Measurements from ENCODE around the gene THAP11. TPM values are rescaled to one million over a fixed set of nuclear protein-coding genes. Genes with fewer than 3 reads are reported as not detected.
"Not testable (repeated sequence)": the region's sequence is repeated elsewhere in the genome, so short reads cannot be mapped to it uniquely, and the experiment has no call there.

The THAP11 gene
- total RNA-seq, 1 experiment from 2014 or later = 46.5 TPM

DNA sequence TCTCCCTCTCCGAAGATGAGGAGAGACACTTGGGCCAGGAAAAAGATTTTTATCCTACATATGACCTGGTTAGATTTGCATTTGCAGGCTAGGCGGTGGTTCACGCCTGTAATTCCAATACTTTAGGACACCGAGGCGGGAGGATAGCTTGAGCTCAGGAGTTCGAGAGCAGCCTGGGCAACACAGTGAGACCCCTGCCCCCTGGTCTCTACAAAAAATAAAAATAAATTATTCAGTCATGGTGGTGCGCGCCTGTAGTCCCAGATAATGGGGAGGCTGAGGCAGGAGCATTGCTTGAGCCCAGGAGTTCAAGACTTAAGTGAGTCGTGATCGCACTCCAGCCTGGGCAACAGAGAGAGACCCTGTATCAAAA lies 7.9 kb upstream of the THAP11 start:
- TF ChIP-seq IRF2 (CRISPR knock-in tag; IDR thresholded peaks at IDR 0.05; ENCODE audit: borderline replicate concordance, low read depth) (no peak), GTF2I (CRISPR knock-in tag; conservative IDR thresholded peaks at IDR 0.05) (0 out of 2 replicates have a peak, but pooled peaks have one; percentile 23), ZNF121 (CRISPR knock-in tag; IDR thresholded peaks at IDR 0.05) (peak; percentile 97)
- DNase-seq (ENCODE audit: low spot score) (no peak), ATAC-seq (no peak)
- H3K4me1 Mint-ChIP-seq = peaks cover 9% of the 10 kb centered on the region
- CTCF ChIA-PET = interaction anchor here (0.6 to 4.1 kb wide), 12 partner anchors 9 to 430 kb away, joined by 3 to 62 read pairs (median 4); partner anchors contain the start of gene SLC7A6
- peak overlapping the region; percentile 80 for H3K4me3 Mint-ChIP-seq
- H3K36me3 Mint-ChIP-seq = peaks cover 12% of the 10 kb centered on the region
- POLR2A ChIA-PET = interaction anchor here (0.5 to 2.6 kb wide), 3 partner anchors 11 to 18 kb away, joined by 5 to 9 read pairs (median 6); partner anchors contain the start of gene NUTF2
- H3K9me3 Mint-ChIP-seq = no peaks in the 10 kb centered on the region
- H3K27ac Mint-ChIP-seq = no peak overlapping the region
- no peaks in the 10 kb centered on the region; the same call in 1 of the 2 replicates for H3K27me3 Mint-ChIP-seq (ENCODE audit: low read depth)

DNA sequence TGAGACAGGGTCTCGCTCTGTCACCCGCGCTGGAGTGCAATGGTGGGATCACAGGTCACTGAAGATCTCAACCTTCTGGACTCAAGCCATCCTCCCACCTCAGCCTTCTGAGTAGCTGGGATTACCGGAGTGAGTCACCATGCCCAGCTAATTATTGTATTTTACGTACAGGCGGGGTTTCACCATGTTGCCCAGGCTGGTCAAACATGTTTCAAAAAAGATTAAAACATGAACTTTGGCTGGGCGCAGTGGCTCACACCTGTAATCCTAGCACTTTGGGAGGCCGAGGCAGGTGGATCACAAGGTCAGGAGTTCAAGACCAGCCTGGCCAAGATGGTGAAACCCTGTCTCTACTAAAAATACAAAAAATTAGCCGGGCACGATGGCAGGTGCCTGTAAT lies 4.9 kb upstream of the THAP11 start:
- CTCF ChIA-PET = interaction anchor here (0.6 to 2.6 kb wide), 4 partner anchors 9 to 528 kb away, joined by 3 to 5 read pairs (median 4); partner anchors contain the start of gene NUTF2
- H3K36me3 Mint-ChIP-seq; DNase-seq (ENCODE audit: low spot score); H3K27ac Mint-ChIP-seq; H3K27me3 Mint-ChIP-seq (ENCODE audit: low read depth); H3K4me3 Mint-ChIP-seq; H3K9me3 Mint-ChIP-seq; ATAC-seq; POLR2A ChIA-PET: not testable (repeated sequence)
- H3K4me1 Mint-ChIP-seq = peaks cover 19% of the 10 kb centered on the region

DNA sequence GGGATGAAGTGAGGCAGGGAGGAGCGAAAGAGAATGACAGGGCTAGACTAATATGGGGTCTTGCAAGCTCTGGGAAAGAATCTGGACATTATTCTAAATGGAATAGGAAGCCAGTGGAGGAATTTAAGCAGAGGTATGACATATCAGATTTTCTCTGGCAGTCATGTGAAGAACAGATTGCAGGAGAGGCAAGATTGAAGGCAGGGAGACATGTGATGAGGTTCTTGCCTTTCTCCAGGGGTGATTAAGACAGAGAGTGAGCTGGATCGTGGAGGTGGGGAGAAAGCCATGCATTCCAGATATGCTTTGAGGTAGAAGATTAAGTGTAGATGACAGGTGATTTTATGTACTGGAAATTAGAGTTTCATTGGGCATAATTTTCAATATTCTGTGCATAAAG lies 4.3 kb upstream of the THAP11 start:
- Mint-ChIP-seq H3K9me3 (no peaks in the 10 kb centered on the region), H3K27me3 (ENCODE audit: low read depth) (no peaks in the 10 kb centered on the region; the same call in 1 of the 2 replicates), H3K4me1 (peaks cover 15% of the 10 kb centered on the region), H3K4me3 (no peak overlapping the region), H3K36me3 (no peaks in the 10 kb centered on the region), H3K27ac (no peak overlapping the region)
- TF ChIP-seq AFF4 (CRISPR knock-in tag; IDR thresholded peaks at IDR 0.05; ENCODE audit: borderline replicate concordance) (no peak), NR2C2 (CRISPR knock-in tag; IDR thresholded peaks at IDR 0.05) (no peak), GTF2I (CRISPR knock-in tag; conservative IDR thresholded peaks at IDR 0.05) (no peak), E2F1 (CRISPR knock-in tag; IDR thresholded peaks at IDR 0.05) (no peak)
- DNase-seq (ENCODE audit: low spot score) (no peak), ATAC-seq (no peak)
- ChIA-PET POLR2A (no interaction called here), CTCF (interaction anchor here (0.6 to 2.6 kb wide), 3 partner anchors 8 to 207 kb away, joined by 3 to 5 read pairs (median 4); partner anchors contain the start of gene NUTF2)

DNA sequence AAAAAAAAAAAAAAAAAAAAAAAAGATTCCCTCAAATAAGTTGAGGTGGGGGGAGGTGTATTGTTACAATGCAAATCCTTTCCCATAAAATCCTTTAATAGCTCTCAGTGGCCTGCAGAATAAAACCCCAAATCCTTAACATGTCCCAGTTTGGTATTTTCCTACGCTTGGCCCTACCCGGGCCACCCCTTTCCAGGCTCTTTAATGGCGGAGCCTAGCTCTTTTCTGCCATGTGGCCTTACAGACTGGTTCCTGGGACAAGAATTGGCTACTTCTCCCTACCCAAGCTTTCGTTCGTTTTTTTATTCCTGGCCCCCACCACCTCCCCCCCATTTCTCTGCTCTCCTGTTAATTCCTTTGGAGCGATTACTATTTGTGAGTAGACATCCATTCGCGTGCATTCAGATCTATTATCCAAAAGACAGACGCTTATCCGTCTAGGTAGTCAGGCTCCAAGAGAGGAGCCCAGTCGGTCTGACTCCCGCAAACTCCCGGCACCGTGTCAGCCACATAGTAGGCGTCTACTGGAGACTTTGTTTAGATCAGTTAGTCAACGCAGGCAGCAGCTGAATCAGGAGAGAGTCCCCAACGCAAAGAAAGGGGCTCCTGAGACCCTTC lies 813 bp upstream of the THAP11 start:
- Mint-ChIP-seq H3K36me3 (no peaks in the 10 kb centered on the region), H3K27ac (peak overlapping the region; percentile 97), H3K27me3 (ENCODE audit: low read depth) (no peaks in the 10 kb centered on the region), H3K9me3 (no peaks in the 10 kb centered on the region), H3K4me3 (peak overlapping the region; percentile 93), H3K4me1 (peaks cover 40% of the 10 kb centered on the region)
- TF ChIP-seq SP1 (CRISPR knock-in tag; conservative IDR thresholded peaks at IDR 0.05) (no peak), FOXJ3 (CRISPR knock-in tag; IDR thresholded peaks at IDR 0.05; ENCODE audit: borderline replicate concordance) (no peak), NFE2L1 (CRISPR knock-in tag; IDR thresholded peaks at IDR 0.05) (no peak), RORB (CRISPR knock-in tag; IDR thresholded peaks at IDR 0.05) (no peak), OVOL2 (CRISPR knock-in tag; IDR thresholded peaks at IDR 0.05; ENCODE audit: borderline replicate concordance) (no peak), JUN (CRISPR knock-in tag; IDR thresholded peaks at IDR 0.05) (no peak), AFF4 (CRISPR knock-in tag; IDR thresholded peaks at IDR 0.05; ENCODE audit: borderline replicate concordance) (0 out of 2 replicates have a peak, but pooled peaks have one; percentile 29), ZNF121 (CRISPR knock-in tag; IDR thresholded peaks at IDR 0.05) (no peak)
- ATAC-seq (peak; percentile 3), DNase-seq (ENCODE audit: low spot score) (no peak)
- ChIA-PET POLR2A (interaction anchor here (0.6 to 1.5 kb wide), 4 partner anchors 9 to 602 kb away, joined by 3 to 5 read pairs (median 3); partner anchors contain the start of gene NRN1L), CTCF (interaction anchor here (0.5 to 3.2 kb wide), 9 partner anchors 12 to 400 kb away, joined by 3 to 49 read pairs (median 4); partner anchors contain the start of genes NRN1L, RANBP10 and TSNAXIP1)
